ENCODE results near the gene GPR22. TPM values are rescaled to one million over a fixed set of nuclear protein-coding genes. Genes with fewer than 3 reads are reported as not detected.

The GPR22 gene
- total and polyA plus RNA-seq, 2 of the 4 experiments (the other 2 are of a cell fraction): not detected

DNA sequence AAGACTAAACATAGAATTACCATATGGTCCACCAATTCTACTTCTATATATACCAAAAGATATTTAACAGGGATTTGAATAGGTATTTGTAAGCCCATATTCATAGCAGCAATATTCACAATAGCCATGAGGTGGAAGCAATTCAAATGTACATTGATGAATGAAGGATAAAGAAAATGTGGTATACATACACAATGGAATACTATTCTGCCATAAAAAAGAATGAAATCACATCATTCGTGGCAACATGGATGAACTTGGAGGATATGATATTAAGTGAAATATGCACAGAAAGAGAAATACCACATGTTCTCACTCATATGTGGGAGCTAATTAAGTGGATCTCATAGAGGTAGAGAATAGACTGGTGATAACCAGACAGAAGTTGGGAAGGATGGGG is 34.1 kb upstream of the GPR22 start:
- Histone ChIP-seq H3K18ac (ENCODE audit: low read depth, low read length) (no peak overlapping the region), H3K4ac (ENCODE audit: low read depth, low read length) (no peak overlapping the region), H4K20me1 (ENCODE audit: insufficient read depth, low read length) (no peaks in the 10 kb centered on the region; the same call in 1 of the 2 replicates), H3K9ac (ENCODE audit: low read depth, low read length) (no peak overlapping the region), H3K23ac (ENCODE audit: low read depth, low read length) (no peak overlapping the region), H3K9me3 (ENCODE audit: control insufficient read depth, insufficient read depth, low read length) (no peaks in the 10 kb centered on the region), H2AK9ac (replicated peaks; ENCODE audit: low read depth, low read length, poor library complexity) (no peak overlapping the region), H2AK5ac (ENCODE audit: low read depth, low read length) (no peak overlapping the region), H4K5ac (ENCODE audit: low read depth, low read length) (no peak overlapping the region), H3K56ac (ENCODE audit: extremely low read depth, insufficient read depth, low read length) (no peak overlapping the region), H2BK20ac (ENCODE audit: low read depth, low read length) (no peak overlapping the region), H2AFZ (replicated peaks; ENCODE audit: low read length, poor library complexity) (no peak overlapping the region), H3K27ac (ENCODE audit: insufficient read depth, low read length) (no peak overlapping the region), H3K36me3 (ENCODE audit: control insufficient read depth, insufficient read depth, low read length) (no peaks in the 10 kb centered on the region), H4K8ac (ENCODE audit: low read depth in 2 of 2, low read length in 2 of 2) (no peak overlapping the region), H3K4me2 (ENCODE audit: low read depth, low read length) (no peak overlapping the region), H4K91ac (ENCODE audit: insufficient read depth, low read depth, low read length) (no peak overlapping the region), H3K4me1 (ENCODE audit: control insufficient read depth, insufficient read depth, low read length) (no peaks in the 10 kb centered on the region), H2BK5ac (ENCODE audit: low read depth, low read length, poor library complexity, severe bottlenecking) (no peak overlapping the region), H3K14ac (replicated peaks; ENCODE audit: low read depth, low read length) (no peak overlapping the region), H3K9me1 (ENCODE audit: insufficient read depth, low read length) (peaks cover 4% of the 10 kb centered on the region; the same call in 1 of the 2 replicates), H3K4me3 (ENCODE audit: insufficient read depth, low read depth, low read length) (no peak overlapping the region), H3K27me3 (ENCODE audit: control insufficient read depth, insufficient read depth, low read length) (no peaks in the 10 kb centered on the region), H2BK15ac (ENCODE audit: low read depth, low read length) (no peak overlapping the region), H2BK120ac (ENCODE audit: low read depth, low read length) (no peak overlapping the region), H3K79me1 (ENCODE audit: low read depth in 1 of 2, low read length in 2 of 2) (peaks cover 0 to 6% of the 10 kb centered on the region in 2 experiments; a peak in 3 of 4 replicates)
- dilution Hi-C loops (cut with HindIII; ENCODE audit: low sequenced_read_pairs, unreplicated experiment): no loop called here
- ATAC-seq (ENCODE audit: low read depth) (no peak), DNase-seq (no peak)
- in situ Hi-C loops (cut with MboI; ENCODE audit: low sequenced_read_pairs): no loop called here
- no CpG with 5 or more reads among the region's 1 CpG for WGBS, 2 experiments (ENCODE audit: extremely low coverage in 2 of 2, insufficient read length in 1 of 2)
- intact Hi-C loops (cut with micrococcal nuclease): no loop called here
- POLR2A ChIA-PET (ENCODE audit: unreplicated experiment): no interaction called here
- CTCF ChIA-PET: no interaction called here
- no TSS peak for BruUV-seq (replicated peaks)
- no peak for TF ChIP-seq SMC3 (IDR thresholded peaks at IDR 0.05; ENCODE audit: low read depth, low read length)
- TF ChIP-seq RFX5 (IDR thresholded peaks at IDR 0.05; ENCODE audit: low read depth, low read length): no peak

All from IMR-90 (cell line).